H1 (cell line): ENCODE measurements around the gene ITGA8. TPM values are rescaled to one million over a fixed set of nuclear protein-coding genes. Genes with fewer than 3 reads are reported as not detected.

Experiments
- CHD2 ChIP-seq: IDR thresholded peaks from 2 replicates; pipeline ENCODE4 v1.6.1; 2012; ENCODE audit warnings: low read length, improper control_type of control experiment
- EP300 ChIP-seq, 2 experiments: IDR thresholded peaks; 1 replicate in 1 of 2; 2 replicates in 1 of 2; pipeline ENCODE4 v1.6.1; 2011 to 2012; ENCODE audit warnings: low read depth in 2 of 2, low read length in 2 of 2, mild to moderate bottlenecking in 2 of 2, borderline replicate concordance in 1 of 2, inconsistent platforms in 1 of 2, moderate library complexity in 1 of 2
- EZH2 ChIP-seq: fragments of 200-600 bp; sonication (generic); IDR thresholded peaks from 2 replicates; pipeline ENCODE4 v1.7.1; 2012; ENCODE audit warnings: low read depth, mild to moderate bottlenecking, moderate library complexity, low read length, inconsistent platforms; ENCODE audit not compliant: severe bottlenecking
- FOSL1 ChIP-seq: IDR thresholded peaks from 2 replicates; pipeline ENCODE4 v1.6.1; 2011; ENCODE audit warnings: mild to moderate bottlenecking, low read depth, low read length, moderate library complexity; ENCODE audit not compliant: insufficient read depth
- HDAC6 ChIP-seq: IDR thresholded peaks from one replicate; pipeline ENCODE4 v1.7.1; 2012; ENCODE audit warnings: low read depth, mild to moderate bottlenecking, inconsistent platforms, low read length, moderate library complexity
- JUND ChIP-seq: IDR thresholded peaks from 2 replicates; pipeline ENCODE4 v1.6.1; 2011; ENCODE audit warnings: mild to moderate bottlenecking, improper control_type of control experiment, low read length
- KDM4A ChIP-seq: IDR thresholded peaks from one replicate; pipeline ENCODE4 v1.7.1; 2012; ENCODE audit warnings: low read depth, mild to moderate bottlenecking, moderate library complexity, low read length, inconsistent platforms; ENCODE audit not compliant: severe bottlenecking
- polyA plus RNA-seq, 7 experiments: library from polyadenylated mRNA; depleted of rRNA in 3 of 7; stranded (reverse) in 5 of 7; unstranded in 2 of 7; fragments of >200 nt in 5 of 7; fragments of 200-250 nt in 2 of 7; gene quantifications; 1 replicate in 5 of 7; 2 replicates in 1 of 7; 4 replicates in 1 of 7; pipeline versions ENCODE4 v1.2.1 to v1.2.3, GENCODE V29; 2011 to 2013; ENCODE audit warnings: missing spikeins in 2 of 7, mixed read lengths in 2 of 7
- total RNA-seq: library from RNA; stranded (reverse); fragmentation: NEBNext Ultra II Directional; extraction: Animal tissue kit (Norgen Biotek cat#: 25700); gene quantifications from 2 replicates; pipeline ENCODE4 v1.2.1, GENCODE V29; 2021
- TF ChIP-seq, protein P1 (sequence below): IDR thresholded peaks from 2 replicates; pipeline ENCODE4 v1.6.1; 2011; ENCODE audit warnings: low read depth, mild to moderate bottlenecking, low read length; ENCODE audit not compliant: insufficient read depth

ITGA8 gene
- total and polyA plus RNA-seq, 2 of the 8 experiments (the other 6 are each of a cell fraction or from before 2014, with no cell fraction given): not detected

DNA sequence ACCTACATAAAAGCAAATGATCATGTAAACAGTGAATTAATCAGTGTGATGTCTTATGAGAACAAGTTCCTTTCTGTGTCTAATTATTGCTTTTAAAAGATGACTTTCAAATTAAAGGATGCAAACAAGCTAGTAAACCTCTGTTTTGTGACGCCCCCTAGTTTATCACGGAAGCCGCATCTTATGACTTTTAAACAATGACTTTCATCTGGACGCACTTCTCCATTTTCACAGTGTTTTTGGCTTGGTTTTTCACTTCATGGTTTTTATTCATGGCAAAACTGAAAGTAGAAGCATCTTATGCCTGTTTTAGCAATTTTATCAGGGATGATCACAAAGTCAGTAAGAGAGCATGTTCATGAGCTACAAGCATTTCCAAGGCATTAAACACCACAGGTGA lies 35.0 kb downstream of the ITGA8 start (continued):
- no peak for TF ChIP-seq EP300 (IDR thresholded peaks at IDR 0.05; ENCODE audit: borderline replicate concordance in 1 of 2, low read depth in 2 of 2, low read length in 2 of 2)
- no peak for TF ChIP-seq EZH2
- TF ChIP-seq FOSL1: no peak
- TF ChIP-seq KDM4A: no peak
- TF ChIP-seq, protein P1, sequence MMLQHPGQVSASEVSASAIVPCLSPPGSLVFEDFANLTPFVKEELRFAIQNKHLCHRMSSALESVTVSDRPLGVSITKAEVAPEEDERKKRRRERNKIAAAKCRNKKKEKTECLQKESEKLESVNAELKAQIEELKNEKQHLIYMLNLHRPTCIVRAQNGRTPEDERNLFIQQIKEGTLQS: no peak
- no peak for TF ChIP-seq CHD2
- no peak for TF ChIP-seq HDAC6
- TF ChIP-seq JUND: no peak
